Measurements from ENCODE around the gene ADGRG6.

The ADGRG6 gene

DNA sequence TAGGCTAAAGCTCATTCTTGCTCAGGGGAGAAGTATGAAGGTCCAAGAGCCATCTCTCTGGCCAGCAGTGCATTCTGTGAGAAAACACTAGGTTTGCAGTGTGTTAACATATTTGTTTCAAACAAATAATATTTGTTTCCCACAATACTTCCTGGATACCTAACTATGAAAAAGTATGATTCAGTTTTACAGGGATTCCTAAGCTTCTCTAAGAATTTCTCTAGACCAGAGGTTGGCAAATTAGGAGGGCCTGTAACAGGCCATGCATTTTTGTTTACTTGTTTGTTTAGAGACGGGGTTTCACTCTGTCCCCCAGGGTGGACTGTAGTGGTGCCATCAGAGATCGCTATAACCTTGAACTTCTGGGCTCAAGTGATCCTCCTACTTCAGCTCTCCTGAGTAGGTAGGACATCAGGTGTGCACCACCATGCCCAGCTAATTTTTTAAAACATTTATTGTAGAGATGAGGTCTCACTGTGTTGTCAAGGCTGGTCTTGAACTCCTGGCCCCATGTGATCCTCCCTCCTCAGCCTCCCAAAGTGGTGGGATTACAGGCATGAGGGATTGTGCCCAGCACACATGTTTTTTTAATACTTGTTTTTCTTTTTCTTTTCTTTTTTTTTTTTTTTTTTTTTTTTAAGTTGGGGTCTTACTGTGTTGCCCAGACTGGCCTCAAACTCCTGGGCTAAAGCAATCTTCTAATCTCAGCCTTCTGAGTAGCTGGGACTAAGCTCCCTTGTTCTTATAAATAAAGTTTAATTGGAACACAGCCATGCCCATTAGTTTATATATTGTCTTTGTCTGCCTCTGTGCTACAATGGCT is 71.7 kb downstream of the ADGRG6 start:
- no peak for DNase-seq (ENCODE audit: low read depth)
- TF ChIP-seq, protein P1, sequence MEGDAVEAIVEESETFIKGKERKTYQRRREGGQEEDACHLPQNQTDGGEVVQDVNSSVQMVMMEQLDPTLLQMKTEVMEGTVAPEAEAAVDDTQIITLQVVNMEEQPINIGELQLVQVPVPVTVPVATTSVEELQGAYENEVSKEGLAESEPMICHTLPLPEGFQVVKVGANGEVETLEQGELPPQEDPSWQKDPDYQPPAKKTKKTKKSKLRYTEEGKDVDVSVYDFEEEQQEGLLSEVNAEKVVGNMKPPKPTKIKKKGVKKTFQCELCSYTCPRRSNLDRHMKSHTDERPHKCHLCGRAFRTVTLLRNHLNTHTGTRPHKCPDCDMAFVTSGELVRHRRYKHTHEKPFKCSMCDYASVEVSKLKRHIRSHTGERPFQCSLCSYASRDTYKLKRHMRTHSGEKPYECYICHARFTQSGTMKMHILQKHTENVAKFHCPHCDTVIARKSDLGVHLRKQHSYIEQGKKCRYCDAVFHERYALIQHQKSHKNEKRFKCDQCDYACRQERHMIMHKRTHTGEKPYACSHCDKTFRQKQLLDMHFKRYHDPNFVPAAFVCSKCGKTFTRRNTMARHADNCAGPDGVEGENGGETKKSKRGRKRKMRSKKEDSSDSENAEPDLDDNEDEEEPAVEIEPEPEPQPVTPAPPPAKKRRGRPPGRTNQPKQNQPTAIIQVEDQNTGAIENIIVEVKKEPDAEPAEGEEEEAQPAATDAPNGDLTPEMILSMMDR (conservative IDR thresholded peaks at IDR 0.05; ENCODE audit: low read depth, low read length): no peak
- no peak overlapping the region for H3K4me3 ChIP-seq (ENCODE audit: low read length)

GRCh38 chr6:142374091-142374770 is 72.4 kb downstream of the ADGRG6 start:
- no peak overlapping the region for H3K4me3 ChIP-seq (ENCODE audit: low read length)
- DNase-seq (ENCODE audit: low read depth): no peak
- TF ChIP-seq, protein P1 (conservative IDR thresholded peaks at IDR 0.05; ENCODE audit: low read depth, low read length): no peak

DNA sequence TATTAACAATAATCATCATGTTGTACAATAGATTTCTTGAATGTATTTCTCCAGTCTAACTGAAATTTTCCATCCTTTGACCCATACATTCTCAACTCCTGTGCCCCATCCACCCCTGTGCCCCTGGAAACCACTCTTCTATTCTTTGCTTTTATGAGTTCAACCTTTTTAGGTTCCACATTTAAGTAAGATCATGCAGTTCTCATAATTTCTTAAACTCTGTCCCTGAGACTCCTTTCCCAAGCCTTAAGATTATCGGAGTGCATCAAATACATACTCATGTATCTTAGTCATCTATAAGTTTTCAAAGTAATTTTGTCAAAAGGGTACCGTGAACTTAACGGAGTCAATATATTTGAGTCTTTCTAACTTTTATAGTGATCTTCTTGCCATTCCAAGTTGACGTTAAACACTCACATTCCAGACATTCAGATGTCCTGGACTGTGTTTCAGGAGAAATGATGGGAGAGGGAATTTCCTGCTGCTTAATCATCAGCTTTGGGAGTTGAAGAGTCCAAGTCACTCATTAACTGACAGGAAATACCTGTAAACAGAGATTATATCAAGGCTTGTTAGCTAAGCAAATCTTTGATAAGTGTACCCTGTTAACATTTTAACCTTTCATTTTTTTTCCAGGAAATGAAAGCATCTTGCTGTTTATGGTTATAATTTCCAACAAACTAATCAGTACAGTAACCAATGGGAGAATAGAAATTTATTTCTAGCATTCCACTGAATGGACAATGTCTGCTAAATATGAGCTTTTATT is 73.3 kb downstream of the ADGRG6 start:
- peak; percentile 89 for DNase-seq (ENCODE audit: low read depth)
- TF ChIP-seq, protein P1 (conservative IDR thresholded peaks at IDR 0.05; ENCODE audit: low read depth, low read length): no peak
- H3K4me3 ChIP-seq (ENCODE audit: low read length): no peak overlapping the region

- H3K4me3 ChIP-seq (ENCODE audit: low read length): no peak overlapping the region
- DNase-seq (ENCODE audit: low read depth): no peak
- TF ChIP-seq, protein P1 (conservative IDR thresholded peaks at IDR 0.05; ENCODE audit: low read depth, low read length): no peak
These were observed 74.3 kb downstream of the ADGRG6 start for GRCh38 chr6:142376115-142376514.

GRCh38 chr6:142376800-142377496 is 75.1 kb downstream of the ADGRG6 start:
- DNase-seq (ENCODE audit: low read depth): no peak
- no peak overlapping the region for H3K4me3 ChIP-seq (ENCODE audit: low read length)
- TF ChIP-seq, protein P1 (conservative IDR thresholded peaks at IDR 0.05; ENCODE audit: low read depth, low read length): no peak

- H3K4me3 ChIP-seq (ENCODE audit: low read length): no peak overlapping the region
- no peak for DNase-seq (ENCODE audit: low read depth)
- TF ChIP-seq, protein P1 (conservative IDR thresholded peaks at IDR 0.05; ENCODE audit: low read depth, low read length): no peak
These were observed 75.7 kb downstream of the ADGRG6 start for GRCh38 chr6:142377497-142377848.
